GM12878 (cell line): ENCODE measurements around the gene NLRP9. TPM values are rescaled to one million over a fixed set of nuclear protein-coding genes. Genes with fewer than 3 reads are reported as not detected.

Experiments used
- ATAC-seq: fragments of 200-7000 bp; cut with Tn5 transposase; 3 replicates; pipeline ENCODE4 v1.9.1; 2020; ENCODE audit warnings: mild to moderate bottlenecking, moderate library complexity
- BruUV-seq: library from RNA; stranded (reverse); fragments of 400-500 nt; replicated peaks from 2 replicates; lab custom pipeline; 2021; lab: Mats Ljungman, UMichigan
- CTCF ChIA-PET: fragments of 300-600 bp; sonication (Branson Sonifier 250); formaldehyde crosslinking; extraction: SDS; loops from one replicate; lab custom pipeline; 2021; ENCODE audit warnings: inconsistent platforms; lab: Yijun Ruan, JAX
- POLR2A ChIA-PET: fragments of 350-600 bp; formaldehyde crosslinking; extraction: SDS; loops from one replicate; lab custom pipeline; 2021; ENCODE audit warnings: inconsistent platforms; lab: Charles Lee
- RAD21 ChIA-PET: fragments of 300-600 bp; sonication (Branson Sonifier 250); formaldehyde crosslinking; loops from one replicate; lab custom pipeline; 2023; ENCODE audit warnings: antibody characterized with exemption; ENCODE audit not compliant: unreplicated experiment; lab: Charles Lee
- SMC1A ChIA-PET: fragments of 300-600 bp; sonication (Branson Sonifier 250); formaldehyde crosslinking; loops from one replicate; lab custom pipeline; 2023; ENCODE audit not compliant: unreplicated experiment, uncharacterized antibody; lab: Charles Lee
- DNase-seq: peaks from one replicate; pipeline ENCODE4 v3.0.0-alpha.2; 2011; ENCODE audit warnings: low read depth, low spot score
- FAIRE-seq: peaks from 3 replicates; lab custom pipeline; 2011; peaks lifted over from hg19 to GRCh38; lab: Jason Lieb, UNC
- H2AFZ ChIP-seq: 2 replicates; pipeline ENCODE4 v1.6.0; 2011; ENCODE audit warnings: low read depth, low read length, control low read depth; ENCODE audit not compliant: control insufficient read depth
- H3K27ac ChIP-seq: 2 replicates; pipeline ENCODE4 v1.5.1; 2011; ENCODE audit warnings: control low read depth; ENCODE audit not compliant: control insufficient read depth, insufficient read depth
- H3K27me3 ChIP-seq, 2 experiments: replicated peaks in 1 of 2; 2 replicates each; pipeline versions ENCODE4 v1.6.0 to v1.6.1; 2011; ENCODE audit warnings: low read length in 1 of 2; ENCODE audit not compliant: control insufficient read depth in 2 of 2, insufficient read depth in 2 of 2
- H3K36me3 ChIP-seq, 2 experiments: 2 replicates each; pipeline ENCODE4 v1.5.1; 2011; ENCODE audit warnings: low read length in 1 of 2; ENCODE audit not compliant: control insufficient read depth in 2 of 2, insufficient read depth in 2 of 2
- H3K4me1 ChIP-seq: 2 replicates; pipeline ENCODE4 v1.6.1; 2011; ENCODE audit warnings: mild to moderate bottlenecking, low read length, moderate library complexity, mixed read lengths; ENCODE audit not compliant: control insufficient read depth, insufficient read depth
- H3K4me2 ChIP-seq: 2 replicates; pipeline ENCODE4 v1.6.0; 2011; ENCODE audit warnings: control low read depth; ENCODE audit not compliant: control insufficient read depth, insufficient read depth
- H3K4me3 ChIP-seq: fragments of 200-600 bp; sonication (generic); 2 replicates; pipeline ENCODE4 v1.5.1; 2016
- H3K79me2 ChIP-seq: 2 replicates; pipeline ENCODE4 v1.6.0; 2011; ENCODE audit warnings: low read length; ENCODE audit not compliant: control insufficient read depth, insufficient read depth
- H3K9ac ChIP-seq: 2 replicates; pipeline ENCODE4 v1.8.0; 2011; ENCODE audit warnings: low read length, control low read depth, mixed read lengths; ENCODE audit not compliant: control insufficient read depth, insufficient read depth
- H3K9me3 ChIP-seq: replicated peaks from 3 replicates; pipeline ENCODE4 v1.5.1; 2011; ENCODE audit warnings: mild to moderate bottlenecking, low read length; ENCODE audit not compliant: control insufficient read depth, insufficient read depth
- H4K20me1 ChIP-seq: 2 replicates; pipeline ENCODE4 v1.6.0; 2011; ENCODE audit not compliant: control insufficient read depth, insufficient read depth
- ATF2 ChIP-seq: IDR thresholded peaks from 2 replicates; pipeline ENCODE4 v1.6.1; 2012; ENCODE audit warnings: low read length, inconsistent platforms
- BRCA1 ChIP-seq: IDR thresholded peaks from 2 replicates; pipeline ENCODE4 v1.6.1; 2011; ENCODE audit warnings: low read depth, low read length, improper control_type of control experiment
- E2F8 ChIP-seq: fragments of 450-650 bp; IDR thresholded peaks from 2 replicates; pipeline ENCODE4 v1.6.1; 2018; ENCODE audit warnings: mild to moderate bottlenecking, low read depth, moderate library complexity; ENCODE audit not compliant: partially characterized antibody
- ETV6 ChIP-seq, 2 experiments: fragments of 450-650 bp in 1 of 2; IDR thresholded peaks in 1 of 2; conservative IDR thresholded peaks in 1 of 2; 2 replicates each; pipeline ENCODE4 v1.6.1; 2014; ENCODE audit warnings: antibody characterized with exemption in 1 of 2, borderline replicate concordance in 1 of 2, low read depth in 1 of 2, mild to moderate bottlenecking in 1 of 2, moderate library complexity in 1 of 2
- IRF4 ChIP-seq: IDR thresholded peaks from 2 replicates; pipeline ENCODE4 v1.6.1; 2011; ENCODE audit warnings: low read depth, low read length
- RCOR1 ChIP-seq: conservative IDR thresholded peaks from 2 replicates; pipeline ENCODE4 v1.6.1; 2012; ENCODE audit warnings: low read depth, low read length, improper control_type of control experiment
- SMAD1 ChIP-seq: fragments of 450-650 bp; IDR thresholded peaks from 2 replicates; pipeline ENCODE4 v1.6.1; 2018; ENCODE audit warnings: mild to moderate bottlenecking, low read depth; ENCODE audit not compliant: partially characterized antibody
- TAF1 ChIP-seq: IDR thresholded peaks from 2 replicates; pipeline ENCODE4 v1.6.1; 2011; ENCODE audit warnings: mild to moderate bottlenecking, low read depth, low read length, borderline replicate concordance
- ZNF592 ChIP-seq: fragments of 450-650 bp; IDR thresholded peaks from 2 replicates; pipeline ENCODE4 v1.6.1; 2017; ENCODE audit warnings: mild to moderate bottlenecking, moderate library complexity
- ZNF622 ChIP-seq: fragments of 450-650 bp; IDR thresholded peaks from 2 replicates; pipeline ENCODE4 v1.6.1; 2017; ENCODE audit warnings: mild to moderate bottlenecking, inconsistent platforms
- WGBS: methylation state at CpG from one replicate; pipeline ENCODE4 v1.1.6; 2016; ENCODE audit warnings: low lambda C conversion rate; ENCODE audit not compliant: insufficient replicate concordance, insufficient coverage; ENCODE audit errors: missing lambda C conversion rate; 5-methylcytosine and 5-hydroxymethylcytosine counted together
- in situ Hi-C: fragments of 300-500 bp; cut with MboI; formaldehyde crosslinking; loops from 9 replicates; pipeline ENCODE4 v1.14.3; 2018; ENCODE audit warnings: mixed read lengths
- intact Hi-C: fragments of 100-400 bp; cut with micrococcal nuclease; formaldehyde crosslinking; loops from one replicate; pipeline ENCODE4 v1.14.2; 2022; ENCODE audit not compliant: unreplicated experiment
- polyA plus RNA-seq, 11 experiments: library from polyadenylated mRNA; depleted of rRNA in 4 of 11; unstranded in 6 of 11; stranded (reverse) in 5 of 11; fragments of >200 nt; fragmentation: Nextera tagmentation in 4 of 11; fragmentation: Illumina TruSeq in 1 of 11; extraction: Ambion mirVana in 4 of 11; extraction: Trizol in 1 of 11; gene quantifications; 1 replicate in 1 of 11; 2 replicates in 10 of 11; pipeline versions ENCODE4 v1.2.1 to v1.2.3, GENCODE V29; 2011 to 2016; ENCODE audit warnings: inconsistent platforms in 2 of 11, missing spikeins in 2 of 11, low read depth in 1 of 11
- total RNA-seq, 4 experiments: library from RNA; depleted of rRNA in 3 of 4; stranded (reverse); fragments of >200 nt in 3 of 4; fragmentation: Illumina TruSeq in 1 of 4; extraction: Trizol in 1 of 4; gene quantifications; 2 replicates each; pipeline versions ENCODE4 v1.2.1 to v1.2.3, GENCODE V29; 2013 to 2021

Gene NLRP9
- total and polyA plus RNA-seq, 10 of the 15 experiments (the other 5 are each of a cell fraction or from before 2014, with no cell fraction given), result not detected

GRCh38 chr19:55694656-55695491 lies 43.3 kb downstream of the NLRP9 start:
- 95% methylated on average over 36 of the region's 37 CpGs for WGBS
- H3K79me2 ChIP-seq, result no peaks in the 10 kb centered on the region
- no TSS peak for BruUV-seq
- no peaks in the 10 kb centered on the region for H3K9me3 ChIP-seq
- intact Hi-C loops (no loop called here), in situ Hi-C loops (no loop called here)
- no peak for FAIRE-seq
- no peak overlapping the region for H3K4me3 ChIP-seq
- ChIA-PET POLR2A (no interaction called here), CTCF (no interaction called here), RAD21 (no interaction called here), SMC1A (no interaction called here)
- no peak overlapping the region for H2AFZ ChIP-seq
- H3K4me1 ChIP-seq, result no peaks in the 10 kb centered on the region
- no peak for DNase-seq
- H3K27ac ChIP-seq, result no peak overlapping the region
- no peaks in the 10 kb centered on the region for H4K20me1 ChIP-seq
- ATAC-seq, result no peak
- no peak for TF ChIP-seq ZNF592
- no peak for TF ChIP-seq ATF2
- TF ChIP-seq SMAD1, result no peak
- TF ChIP-seq TAF1, result no peak
- no peak for TF ChIP-seq ZNF622
- TF ChIP-seq ETV6 (conservative IDR thresholded peaks at IDR 0.05 in 1 of 2, IDR thresholded peaks at IDR 0.05 in 1 of 2; ENCODE audit: borderline replicate concordance in 1 of 2, low read depth in 1 of 2), result no peak
- TF ChIP-seq IRF4, result no peak
- no peak for TF ChIP-seq RCOR1
- TF ChIP-seq E2F8, result no peak
- no peak for TF ChIP-seq BRCA1
- no peak overlapping the region for H3K4me2 ChIP-seq
- H3K9ac ChIP-seq, result no peak overlapping the region
- no peaks in the 10 kb centered on the region for H3K27me3 ChIP-seq
- H3K36me3 ChIP-seq, result peaks cover 9 to 32% of the 10 kb centered on the region in 2 experiments; a peak in 3 of 4 replicates
